Natural killer cell (primary cell): ENCODE data around the gene P2RY2. TPM values are rescaled to one million over a fixed set of nuclear protein-coding genes. Genes with fewer than 3 reads are reported as not detected.

ENCODE experiments used
- ATAC-seq, 3 donors: fragments of 150-1000 bp in 2 of 3; fragments of 200-7000 bp in 1 of 3; cut with Tn5 transposase; 1 replicate in 1 of 3; 2 replicates in 2 of 3; pipeline ENCODE4 v1.10.0; 2021; ENCODE audit warnings: mild to moderate bottlenecking in 2 of 3, moderate library complexity in 2 of 3
- DNase-seq, 2 donors: peaks; one replicate each; pipeline versions ENCODE4 v3.0.0 to v3.0.0-alpha.2; 2013 to 2021; ENCODE audit warnings: mixed read lengths in 1 of 2
- H3K27ac ChIP-seq: one replicate; pipeline ENCODE4 v1.5.1; 2013; ENCODE audit warnings: mild to moderate bottlenecking, low read length
- H3K27me3 ChIP-seq: one replicate; pipeline ENCODE4 v1.6.1; 2013; ENCODE audit warnings: low read length; ENCODE audit not compliant: control insufficient read depth, insufficient read depth
- H3K36me3 ChIP-seq: one replicate; pipeline ENCODE4 v1.6.1; 2013; ENCODE audit warnings: low read length; ENCODE audit not compliant: control insufficient read depth, insufficient read depth
- H3K4me1 ChIP-seq: one replicate; pipeline ENCODE4 v1.6.1; 2013; ENCODE audit warnings: low read length; ENCODE audit not compliant: control insufficient read depth, insufficient read depth
- H3K4me3 ChIP-seq: one replicate; pipeline ENCODE4 v1.5.1; 2013; ENCODE audit warnings: low read length
- H3K9me3 ChIP-seq: one replicate; pipeline ENCODE4 v1.6.1; 2013; ENCODE audit warnings: low read length; ENCODE audit not compliant: control insufficient read depth, insufficient read depth
- H3K27ac Mint-ChIP-seq, 2 donors: one replicate each; pipeline ENCODE4 v1.8.0; 2022; ENCODE audit warnings: mild to moderate bottlenecking in 2 of 2, mixed read lengths in 2 of 2, moderate library complexity in 1 of 2
- H3K27me3 Mint-ChIP-seq, 2 donors: one replicate each; pipeline ENCODE4 v1.8.0; 2022; ENCODE audit warnings: low read depth in 2 of 2, mixed read lengths in 2 of 2
- H3K36me3 Mint-ChIP-seq: one replicate; pipeline ENCODE4 v1.8.0; 2022; ENCODE audit warnings: mixed read lengths
- H3K4me1 Mint-ChIP-seq, 2 donors: one replicate each; pipeline ENCODE4 v1.8.0; 2022; ENCODE audit warnings: mixed read lengths in 2 of 2
- H3K4me3 Mint-ChIP-seq: one replicate; pipeline ENCODE4 v1.8.0; 2022; ENCODE audit warnings: mild to moderate bottlenecking, moderate library complexity, mixed read lengths
- H3K9me3 Mint-ChIP-seq, 2 donors: one replicate each; pipeline ENCODE4 v1.8.0; 2022; ENCODE audit warnings: mixed read lengths in 2 of 2
- CTCF ChIP-seq: fragments of 200-600 bp; IDR thresholded peaks from one replicate; pipeline ENCODE4 v1.8.0; 2022; ENCODE audit warnings: antibody characterized with exemption
- WGBS: methylation state at CpG from one replicate; pipeline ENCODE4 v1.1.7; 2013; ENCODE audit warnings: missing lambda C conversion rate; ENCODE audit not compliant: insufficient coverage; 5-methylcytosine and 5-hydroxymethylcytosine counted together
- intact Hi-C: fragments of 100-400 bp; cut with micrococcal nuclease; formaldehyde crosslinking; loops from one replicate; pipeline ENCODE4 v1.14.2; 2022
- total RNA-seq, 4 donors: library from RNA; stranded (reverse); fragments of 120-200 nt in 1 of 4; gene quantifications; one replicate each; pipeline versions ENCODE4 v1.2.3 to v1.2.4, GENCODE V29; 2013 to 2022

P2RY2 gene
- total RNA-seq, 3 donors from 2014 or later (not counting 1 experiment from before 2014, with no cell fraction given), result 0.27 to 1.0 (median 0.90) TPM

GRCh38 chr11:73204711-73205121 is 13.4 kb upstream of the P2RY2 start:
- intact Hi-C loops, result no loop called here
- H3K36me3 ChIP-seq, result no peaks in the 10 kb centered on the region
- H3K4me1 Mint-ChIP-seq, result peaks cover 0 to 10% of the 10 kb centered on the region in 2 donors
- 25% methylated on average over 8 of the region's 8 CpGs for WGBS
- no peaks in the 10 kb centered on the region for H3K9me3 Mint-ChIP-seq
- H3K27me3 ChIP-seq, result no peaks in the 10 kb centered on the region
- H3K4me3 ChIP-seq, result no peak overlapping the region
- no peak overlapping the region for H3K27ac Mint-ChIP-seq
- no peak for TF ChIP-seq CTCF
- DNase-seq (no peak), ATAC-seq (peak in 1 of 3 donors; percentile 48)
- peaks cover 8 to 15% of the 10 kb centered on the region in 2 donors for H3K27me3 Mint-ChIP-seq
- no peaks in the 10 kb centered on the region for H3K9me3 ChIP-seq
- H3K27ac ChIP-seq, result no peak overlapping the region
- no peaks in the 10 kb centered on the region for H3K36me3 Mint-ChIP-seq
- H3K4me1 ChIP-seq, result peaks cover 10% of the 10 kb centered on the region
- no peak overlapping the region for H3K4me3 Mint-ChIP-seq

- H3K36me3 Mint-ChIP-seq, result no peaks in the 10 kb centered on the region
- H3K4me1 Mint-ChIP-seq, result peaks cover 0 to 10% of the 10 kb centered on the region in 2 donors
- no peak overlapping the region for H3K27ac Mint-ChIP-seq
- H3K27me3 Mint-ChIP-seq, result peaks cover 15 to 18% of the 10 kb centered on the region in 2 donors
- intact Hi-C loops, result no loop called here
- no peak for DNase-seq
- ATAC-seq, result no peak
- TF ChIP-seq CTCF, result no peak
- H3K9me3 Mint-ChIP-seq, result no peaks in the 10 kb centered on the region
- H3K4me3 ChIP-seq, result no peak overlapping the region
- no peak overlapping the region for H3K27ac ChIP-seq
- no peaks in the 10 kb centered on the region for H3K27me3 ChIP-seq
- peaks cover 10% of the 10 kb centered on the region for H3K4me1 ChIP-seq
- 85% methylated on average over 3 of the region's 5 CpGs for WGBS
- no peaks in the 10 kb centered on the region for H3K9me3 ChIP-seq
- H3K36me3 ChIP-seq, result no peaks in the 10 kb centered on the region
- H3K4me3 Mint-ChIP-seq, result no peak overlapping the region
These were observed 12.3 kb upstream of the P2RY2 start for GRCh38 chr11:73205661-73206343.

GRCh38 chr11:73206801-73207200 is 11.3 kb upstream of the P2RY2 start:
- ATAC-seq, result no peak
- intact Hi-C loops, result no loop called here
- peaks cover 15 to 21% of the 10 kb centered on the region in 2 donors for H3K27me3 Mint-ChIP-seq
- H3K36me3 ChIP-seq, result no peaks in the 10 kb centered on the region
- TF ChIP-seq CTCF, result no peak
- H3K4me3 Mint-ChIP-seq, result no peak overlapping the region
- peaks cover 0 to 10% of the 10 kb centered on the region in 2 donors for H3K4me1 Mint-ChIP-seq
- H3K27me3 ChIP-seq, result no peaks in the 10 kb centered on the region
- no peaks in the 10 kb centered on the region for H3K9me3 ChIP-seq
- H3K4me1 ChIP-seq, result peaks cover 10% of the 10 kb centered on the region
- no peak overlapping the region for H3K4me3 ChIP-seq
- H3K9me3 Mint-ChIP-seq, result no peaks in the 10 kb centered on the region
- H3K36me3 Mint-ChIP-seq, result no peaks in the 10 kb centered on the region
- DNase-seq, result no peak
- no peak overlapping the region for H3K27ac ChIP-seq
- H3K27ac Mint-ChIP-seq, result no peak overlapping the region
- WGBS, result 91% methylated on average over 2 of the region's 2 CpGs

GRCh38 chr11:73209892-73210291 is 8.2 kb upstream of the P2RY2 start:
- H3K27me3 ChIP-seq, result no peaks in the 10 kb centered on the region
- no peak overlapping the region for H3K27ac ChIP-seq
- H3K36me3 ChIP-seq, result no peaks in the 10 kb centered on the region
- intact Hi-C loops, result no loop called here
- Mint-ChIP-seq H3K27ac (no peak overlapping the region), H3K4me1 (peaks cover 0 to 8% of the 10 kb centered on the region in 2 donors), H3K9me3 (no peaks in the 10 kb centered on the region), H3K4me3 (no peak overlapping the region), H3K36me3 (no peaks in the 10 kb centered on the region), H3K27me3 (peaks cover 10 to 21% of the 10 kb centered on the region in 2 donors)
- 89% methylated on average over 2 of the region's 2 CpGs for WGBS
- no peaks in the 10 kb centered on the region for H3K9me3 ChIP-seq
- H3K4me3 ChIP-seq, result no peak overlapping the region
- DNase-seq (no peak), ATAC-seq (no peak)
- no peak for TF ChIP-seq CTCF
- peaks cover 6% of the 10 kb centered on the region for H3K4me1 ChIP-seq
